OCI-LY7 (cell line): ENCODE data around the gene MYH8. TPM values are rescaled to one million over a fixed set of nuclear protein-coding genes. Genes with fewer than 3 reads are reported as not detected.

Experiments used
- BruUV-seq: library from RNA; stranded (reverse); fragments of 400-500 nt; replicated peaks from 2 replicates; lab custom pipeline; 2021; lab: Mats Ljungman, UMichigan
- CTCF ChIA-PET: fragments of 300-600 bp; sonication (Branson Sonifier 250); formaldehyde crosslinking; loops from one replicate; lab custom pipeline; 2022; ENCODE audit warnings: antibody characterized with exemption; ENCODE audit not compliant: unreplicated experiment; lab: Charles Lee
- POLR2A ChIA-PET: fragments of 300-600 bp; sonication (Branson Sonifier 250); formaldehyde crosslinking; loops from one replicate; lab custom pipeline; 2022; ENCODE audit warnings: antibody characterized with exemption; lab: Charles Lee
- DNase-seq: peaks from one replicate; pipeline ENCODE4 v3.0.0-alpha.2; 2015; ENCODE audit warnings: low spot score
- H2AFZ ChIP-seq: fragments of 200-600 bp; sonication (generic), shearing (Covaris generic); 2 replicates; pipeline ENCODE4 v1.6.1; 2014; ENCODE audit warnings: mild to moderate bottlenecking, antibody characterized with exemption, low read length, moderate library complexity
- H3K27ac ChIP-seq: fragments of 200-600 bp; sonication (generic); 2 replicates; pipeline ENCODE4 v1.5.1; 2014; ENCODE audit warnings: mixed run types, low read depth, mild to moderate bottlenecking, moderate library complexity, low read length, inconsistent platforms; ENCODE audit not compliant: poor library complexity, severe bottlenecking
- H3K36me3 ChIP-seq: fragments of 200-600 bp; sonication (generic); 2 replicates; pipeline ENCODE4 v1.6.1; 2014; ENCODE audit warnings: mild to moderate bottlenecking, antibody characterized with exemption, low read length, moderate library complexity, mixed read lengths; ENCODE audit not compliant: insufficient read depth
- H3K4me1 ChIP-seq: fragments of 200-600 bp; sonication (generic); 2 replicates; pipeline ENCODE4 v1.5.1; 2014; ENCODE audit warnings: mild to moderate bottlenecking, low read length; ENCODE audit not compliant: insufficient read depth, poor library complexity, severe bottlenecking
- H3K4me2 ChIP-seq: fragments of 200-600 bp; sonication (generic); 2 replicates; pipeline ENCODE4 v1.6.1; 2014; ENCODE audit warnings: mild to moderate bottlenecking, low read length
- H3K4me3 ChIP-seq: fragments of 200-600 bp; sonication (generic); 2 replicates; pipeline ENCODE4 v1.5.1; 2014; ENCODE audit warnings: mild to moderate bottlenecking, low read depth, low read length; ENCODE audit not compliant: poor library complexity, severe bottlenecking
- H3K79me2 ChIP-seq: fragments of 200-600 bp; sonication (generic); 2 replicates; pipeline ENCODE4 v1.6.1; 2016; ENCODE audit warnings: low read depth, mild to moderate bottlenecking, low read length, moderate library complexity, mixed read lengths; ENCODE audit not compliant: insufficient read depth
- H3K9me2 ChIP-seq: fragments of 200-600 bp; sonication (generic); 2 replicates; pipeline ENCODE4 v1.6.1; 2016; ENCODE audit warnings: mild to moderate bottlenecking, low read length, mixed read lengths; ENCODE audit not compliant: insufficient read depth
- H3K9me3 ChIP-seq: fragments of 200-600 bp; sonication (generic); 2 replicates; pipeline ENCODE4 v1.6.1; 2014; ENCODE audit warnings: mild to moderate bottlenecking, mixed run types, low read length, mixed read lengths
- H4K20me1 ChIP-seq: fragments of 200-600 bp; sonication (generic); 2 replicates; pipeline ENCODE4 v1.6.1; 2014; ENCODE audit warnings: mild to moderate bottlenecking, antibody characterized with exemption, low read length, moderate library complexity, mixed read lengths; ENCODE audit not compliant: insufficient read depth
- CTCF ChIP-seq: fragments of 200-600 bp; sonication (generic); conservative IDR thresholded peaks from 2 replicates; pipeline ENCODE4 v1.5.1; 2014; ENCODE audit warnings: mild to moderate bottlenecking, antibody characterized with exemption, low read length, moderate library complexity, mixed read lengths
- EZH2phosphoT487 ChIP-seq: fragments of 200-600 bp; sonication (generic); IDR thresholded peaks from 2 replicates; pipeline ENCODE4 v1.6.1; 2018; ENCODE audit warnings: low read depth, borderline replicate concordance, mild to moderate bottlenecking, mixed run types, antibody characterized with exemption, low read length, moderate library complexity, mixed read lengths
- intact Hi-C: fragments of 100-400 bp; cut with micrococcal nuclease; formaldehyde crosslinking; loops from one replicate; pipeline ENCODE4 v1.10.0; 2022; ENCODE audit not compliant: unreplicated experiment
- total RNA-seq, 2 experiments: library from RNA; depleted of rRNA in 1 of 2; stranded (reverse); fragments of >200 nt in 1 of 2; shearing (Covaris generic) in 1 of 2; gene quantifications; 2 replicates each; pipeline ENCODE4 v1.2.3, GENCODE V29; 2014 to 2022

The MYH8 gene
- total RNA-seq, 2 experiments from 2014 or later, result not detected

GRCh38 chr17:10415161-10415560, 6.6 kb downstream of the MYH8 start:
- Histone ChIP-seq H2AFZ (no peak overlapping the region), H3K4me2 (no peak overlapping the region), H3K79me2 (no peaks in the 10 kb centered on the region), H3K4me3 (no peak overlapping the region), H3K27ac (no peak overlapping the region), H4K20me1 (no peaks in the 10 kb centered on the region), H3K36me3 (no peaks in the 10 kb centered on the region), H3K4me1 (no peaks in the 10 kb centered on the region), H3K9me2 (no peaks in the 10 kb centered on the region), H3K9me3 (no peaks in the 10 kb centered on the region)
- POLR2A ChIA-PET, result no interaction called here
- intact Hi-C loops, result no loop called here
- no TSS peak for BruUV-seq
- TF ChIP-seq CTCF, result no peak
- no peak for DNase-seq
- CTCF ChIA-PET, result no interaction called here

DNA sequence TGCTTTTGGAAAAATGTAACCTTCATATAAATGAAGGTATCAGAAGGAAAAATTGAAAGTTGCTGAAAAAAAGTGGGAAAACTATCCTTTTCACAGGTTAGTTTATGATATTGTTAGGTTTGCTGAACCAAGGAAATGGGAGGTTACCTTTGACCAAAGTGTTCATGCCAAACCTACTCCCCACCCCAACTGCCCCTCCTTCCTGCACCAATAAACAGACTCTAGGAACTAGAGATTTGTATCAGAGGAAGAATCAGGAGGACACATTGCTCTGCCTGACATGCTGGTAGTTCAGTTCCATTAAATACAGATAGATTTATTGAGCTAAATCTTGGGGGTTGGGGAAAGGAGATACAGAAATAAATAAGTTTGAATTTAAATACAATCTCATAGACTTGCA, 18.2 kb downstream of the MYH8 start:
- intact Hi-C loops, result no loop called here
- Histone ChIP-seq H3K4me2 (no peak overlapping the region), H3K4me1 (no peaks in the 10 kb centered on the region), H3K4me3 (no peak overlapping the region), H3K9me3 (no peaks in the 10 kb centered on the region), H4K20me1 (no peaks in the 10 kb centered on the region), H3K9me2 (no peaks in the 10 kb centered on the region), H2AFZ (no peak overlapping the region), H3K36me3 (no peaks in the 10 kb centered on the region), H3K27ac (no peak overlapping the region), H3K79me2 (no peaks in the 10 kb centered on the region)
- no peak for TF ChIP-seq EZH2phosphoT487
- no peak for TF ChIP-seq CTCF
- ChIA-PET CTCF (no interaction called here), POLR2A (no interaction called here)
- BruUV-seq, result no TSS peak
- no peak for DNase-seq

GRCh38 chr17:10398352-10398751, 23.4 kb downstream of the MYH8 start:
- H3K4me1 ChIP-seq, result no peaks in the 10 kb centered on the region
- no peaks in the 10 kb centered on the region for H3K9me3 ChIP-seq
- H3K9me2 ChIP-seq, result no peaks in the 10 kb centered on the region
- H3K79me2 ChIP-seq, result no peaks in the 10 kb centered on the region
- H2AFZ ChIP-seq, result no peak overlapping the region
- intact Hi-C loops, result no loop called here
- H3K4me2 ChIP-seq, result no peak overlapping the region
- POLR2A ChIA-PET, result interaction anchor here (0.6 kb wide), 1 partner anchor 678 kb away, joined by 3 read pairs; no protein-coding TSS in a partner anchor
- no peak overlapping the region for H3K27ac ChIP-seq
- no peaks in the 10 kb centered on the region for H3K36me3 ChIP-seq
- TF ChIP-seq EZH2phosphoT487 (no peak), CTCF (no peak)
- H4K20me1 ChIP-seq, result no peaks in the 10 kb centered on the region
- BruUV-seq, result no TSS peak
- CTCF ChIA-PET, result no interaction called here
- DNase-seq, result no peak
- no peak overlapping the region for H3K4me3 ChIP-seq
